ENCODE measurements around the gene KCTD11. TPM values are rescaled to one million over a fixed set of nuclear protein-coding genes. Genes with fewer than 3 reads are reported as not detected.
A peak's percentile ranks its signal among the peaks of the same experiment; 100 is the strongest.

KCTD11 gene
- 10 to 100 TPM in 1 of 10 donors, 1 to 10 TPM in 9; 5.8 to 10.3 (median 7.5) TPM for polyA plus RNA-seq (ENCODE audit: insufficient read length in 10 of 10)
- long read RNA-seq, donor 1, transcript KCTD11-201 (1 exons, 2,783 nt): major isoform, 13 of 14 reads
- long read RNA-seq, donor 1, partial matches to known transcripts: 0 of 14 reads
- long read RNA-seq, donor 1, other reads (novel, unspliced or antisense): 0 of 14 reads
- long read RNA-seq, donor 2, partial matches to known transcripts: 0 of 7 reads
- long read RNA-seq, donor 2, other reads (novel, unspliced or antisense): 0 of 7 reads
- long read RNA-seq, donor 3: 0 reads
- long read RNA-seq, donor 4, partial matches to known transcripts: 0 of 6 reads
- long read RNA-seq, donor 4, other reads (novel, unspliced or antisense): 0 of 6 reads
- long read RNA-seq, donor 5, transcript KCTD11-201 (1 exons, 2,783 nt): major isoform, 12 of 12 reads
- long read RNA-seq, donor 5, partial matches to known transcripts: 0 of 12 reads
- long read RNA-seq, donor 5, other reads (novel, unspliced or antisense): 0 of 12 reads
- long read RNA-seq, donor 6, transcript KCTD11-201 (1 exons, 2,783 nt): major isoform, 12 of 13 reads
- long read RNA-seq, donor 6, partial matches to known transcripts: 0 of 13 reads
- long read RNA-seq, donor 6, other reads (novel, unspliced or antisense): 0 of 13 reads
- long read RNA-seq, donor 7, transcript KCTD11-201 (1 exons, 2,783 nt): major isoform, 10 of 11 reads
- long read RNA-seq, donor 7, partial matches to known transcripts: 0 of 11 reads
- long read RNA-seq, donor 7, other reads (novel, unspliced or antisense): 0 of 11 reads
- long read RNA-seq, donor 8, transcript KCTD11-201 (1 exons, 2,783 nt): major isoform, 12 of 14 reads
- long read RNA-seq, donor 8, partial matches to known transcripts: 0 of 14 reads
- long read RNA-seq, donor 8, other reads (novel, unspliced or antisense): 0 of 14 reads
- long read RNA-seq, donor 9, partial matches to known transcripts: 0 of 2 reads
- long read RNA-seq, donor 9, other reads (novel, unspliced or antisense): 0 of 2 reads

DNA sequence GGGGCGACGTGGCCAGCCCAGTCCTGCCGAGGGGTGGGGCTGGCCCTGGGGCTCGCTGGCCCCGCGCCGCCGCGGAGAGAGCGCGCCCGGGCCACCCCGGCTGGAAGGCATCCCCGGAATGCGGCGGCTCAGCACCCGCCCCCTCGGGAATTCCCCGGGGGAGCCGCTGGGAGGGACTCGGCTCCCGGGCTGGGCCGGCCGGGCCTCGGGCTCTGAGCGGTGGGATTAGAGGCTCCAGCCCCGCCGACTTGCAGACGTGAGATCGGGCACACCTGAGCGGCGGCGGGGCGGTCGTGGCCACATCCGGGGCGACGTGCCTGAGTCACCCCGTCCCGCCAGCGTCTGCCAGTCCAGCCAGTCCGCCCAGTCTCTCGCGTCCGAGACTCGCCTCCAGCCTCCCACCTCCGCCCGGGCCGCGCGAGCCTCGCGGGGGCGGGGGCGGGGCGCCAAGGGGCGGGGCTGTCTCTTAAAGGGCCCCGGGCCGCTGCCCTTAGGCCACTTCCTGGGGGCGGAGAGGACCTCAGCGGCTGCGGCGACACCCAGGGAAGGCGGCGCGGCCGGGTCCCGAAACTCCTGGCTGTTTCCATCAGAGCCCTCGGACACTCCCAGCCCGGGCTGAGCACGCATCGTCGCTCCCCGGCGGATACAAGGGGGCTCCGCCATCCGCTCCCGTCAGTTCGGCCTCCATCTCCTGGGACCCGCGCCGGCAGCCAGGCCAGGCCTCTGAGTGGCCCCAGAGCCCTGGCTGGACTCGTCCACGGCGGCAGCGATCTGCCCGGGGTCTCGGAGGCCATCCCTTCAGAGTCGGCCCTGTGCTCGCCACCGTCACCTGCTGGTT is at the start of gene KCTD11:
Gene KCTD11, plus strand, starts transcription at position 498 of the 838 bp plus-strand sequence.
- DNase-seq: peak; percentile 84 to 94 (median 93)

DNA sequence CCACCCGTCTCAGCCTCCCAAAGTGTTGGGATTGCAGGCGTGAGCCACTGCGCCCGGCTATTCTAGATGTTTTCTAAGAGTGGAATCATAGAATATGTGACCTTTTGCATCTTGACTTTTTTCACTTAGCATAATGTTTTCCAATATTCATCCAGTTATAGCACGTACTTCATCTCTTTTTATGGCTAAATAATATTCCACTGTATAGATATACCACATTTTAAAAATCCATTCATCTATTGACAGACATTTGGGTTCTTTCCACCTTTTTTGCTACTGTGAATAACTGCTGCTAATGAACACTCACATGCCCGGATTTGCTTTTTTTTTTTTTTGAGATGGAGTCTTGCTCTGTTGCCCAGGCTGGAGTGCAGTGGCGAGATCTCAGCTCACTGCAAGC is 47.8 kb upstream of the KCTD11 start:
- DNase-seq: no peak

- peak; percentile 100 for DNase-seq
Measured at GRCh38 chr17:7306911-7307685, 44.9 kb upstream of the KCTD11 start, which contains the start of gene EIF5A. Gene EIF5A (plus strand): TSS chr17:7307628. CDS start chr17:7309636, 2,008 bp downstream.

GRCh38 chr17:7307686-7308624 is 44.0 kb upstream of the KCTD11 start:
- peak in 1 of 3 donors; percentile 59 for DNase-seq

- DNase-seq: peak; percentile 70 to 89 (median 78)
Measured at GRCh38 chr17:7308625-7309433, 43.1 kb upstream of the KCTD11 start.

DNA sequence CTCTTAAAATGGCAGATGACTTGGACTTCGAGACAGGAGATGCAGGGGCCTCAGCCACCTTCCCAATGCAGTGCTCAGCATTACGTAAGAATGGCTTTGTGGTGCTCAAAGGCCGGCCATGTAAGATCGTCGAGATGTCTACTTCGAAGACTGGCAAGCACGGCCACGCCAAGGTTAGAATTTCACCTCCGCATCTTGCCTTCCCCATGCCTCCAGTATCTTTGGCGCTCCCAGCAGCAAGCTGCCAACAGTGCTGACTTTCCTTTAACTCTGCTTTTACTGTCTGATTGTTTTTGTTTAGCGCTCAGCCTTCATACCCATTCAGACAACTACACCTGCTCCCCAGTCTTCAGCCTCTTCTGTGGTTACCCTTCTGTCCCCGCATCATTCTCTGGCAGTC is 42.3 kb upstream of the KCTD11 start:
- no peak for DNase-seq

GRCh38 chr17:7311110-7311705 is 40.8 kb upstream of the KCTD11 start:
- no peak for DNase-seq

- DNase-seq: no peak
Measured at GRCh38 chr17:7312432-7313087, 39.4 kb upstream of the KCTD11 start.

GRCh38 chr17:7313088-7313889 is 38.7 kb upstream of the KCTD11 start:
- no peak for DNase-seq

- DNase-seq: no peak
Measured at GRCh38 chr17:7313890-7314718, 37.9 kb upstream of the KCTD11 start.

- peak; percentile 81 to 96 (median 90) for DNase-seq
Measured at GRCh38 chr17:7314719-7315569, 37.0 kb upstream of the KCTD11 start, which contains the start of gene GPS2. Gene GPS2 (minus strand): TSS chr17:7315360. CDS start chr17:7315052, 308 bp downstream.

DNA sequence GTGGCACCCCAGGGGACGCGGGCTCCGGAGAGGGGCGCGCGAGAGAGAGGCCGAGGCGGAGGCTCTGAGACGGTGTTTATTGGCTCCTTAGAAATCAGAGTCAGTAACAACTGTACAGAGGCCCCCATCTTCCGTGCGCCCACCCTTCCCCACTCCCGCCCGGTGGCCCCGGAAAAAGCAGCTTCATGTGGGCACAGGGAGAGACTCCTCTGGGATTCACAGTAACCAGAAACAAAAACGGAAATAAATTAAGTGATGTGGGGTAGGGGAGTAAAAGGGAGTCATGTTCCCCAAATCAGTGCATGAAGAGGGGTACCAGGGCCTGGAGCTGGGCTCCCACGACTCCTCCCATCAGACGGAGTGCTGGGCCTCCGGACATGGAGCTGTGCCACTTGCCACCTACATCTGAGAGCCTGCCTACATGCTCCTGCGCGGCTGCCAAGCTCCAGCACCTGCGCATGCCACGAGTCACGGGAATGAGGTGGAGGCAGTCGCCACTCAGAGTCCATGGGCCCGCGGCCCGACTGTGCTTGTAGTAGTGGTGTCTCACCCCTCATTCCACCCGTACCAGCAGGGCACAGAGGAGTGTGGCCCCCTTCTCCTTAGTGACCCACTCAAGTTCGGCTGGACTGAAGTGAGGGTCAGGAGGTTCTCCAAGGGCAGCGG is 36.3 kb upstream of the KCTD11 start:
- DNase-seq: no peak

GRCh38 chr17:7317161-7317803 is 34.7 kb upstream of the KCTD11 start:
- DNase-seq: no peak

Measured in muscle of back (tissue), 13 donors.